T-helper 22 cell (primary cell): ENCODE results near the gene ABHD2.
"Not testable (repeated sequence)": the region's sequence is repeated elsewhere in the genome, so short reads cannot be mapped to it uniquely, and the experiment has no call there.

Experiments used
- DNase-seq: peaks from one replicate; pipeline ENCODE4 v3.0.0-alpha.2; 2020; ENCODE audit warnings: low read depth

The ABHD2 gene

DNA sequence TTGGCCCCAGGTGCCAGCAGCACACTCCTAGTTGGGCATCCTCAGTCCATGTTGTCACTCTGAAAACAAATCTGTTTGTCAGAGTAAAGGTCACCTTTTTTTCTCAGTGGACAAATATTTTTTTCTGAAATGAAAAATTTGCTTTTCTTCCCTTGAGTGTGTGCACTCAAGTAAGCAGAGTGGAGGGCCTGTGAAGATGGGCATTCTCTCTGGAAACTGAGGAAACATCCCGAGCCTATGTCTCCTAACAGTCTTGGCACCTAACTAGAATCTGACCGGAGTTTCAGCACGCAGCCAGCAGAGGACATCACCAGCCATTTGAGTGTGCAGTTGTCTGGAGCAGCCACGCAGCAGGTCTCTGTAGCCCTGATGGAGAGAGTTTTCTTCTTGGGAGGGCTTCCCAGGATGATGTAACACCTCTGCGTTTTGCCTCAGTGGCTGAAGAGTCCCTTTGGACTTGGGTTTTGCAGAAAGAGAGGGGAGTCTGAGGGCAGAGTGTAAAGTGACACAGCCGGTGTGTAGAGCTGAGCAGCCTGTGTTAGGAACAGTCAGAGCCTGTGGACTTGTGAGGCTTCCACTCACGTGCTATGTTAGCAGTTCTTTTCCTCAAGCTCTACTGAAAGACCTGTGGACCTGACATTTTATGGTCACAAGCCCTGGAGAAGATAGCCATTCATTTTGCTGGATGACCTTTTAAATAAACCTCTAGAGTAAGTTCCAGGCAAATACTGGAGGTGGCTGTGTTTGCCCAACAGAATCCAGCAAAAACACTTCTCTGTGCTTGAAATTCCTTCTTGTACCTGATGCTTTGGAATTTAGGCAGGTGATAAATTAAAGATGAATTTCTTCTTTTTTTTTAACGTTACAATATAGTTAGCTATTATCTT is 51.6 kb downstream of the ABHD2 start:
- DNase-seq, result no peak

DNA sequence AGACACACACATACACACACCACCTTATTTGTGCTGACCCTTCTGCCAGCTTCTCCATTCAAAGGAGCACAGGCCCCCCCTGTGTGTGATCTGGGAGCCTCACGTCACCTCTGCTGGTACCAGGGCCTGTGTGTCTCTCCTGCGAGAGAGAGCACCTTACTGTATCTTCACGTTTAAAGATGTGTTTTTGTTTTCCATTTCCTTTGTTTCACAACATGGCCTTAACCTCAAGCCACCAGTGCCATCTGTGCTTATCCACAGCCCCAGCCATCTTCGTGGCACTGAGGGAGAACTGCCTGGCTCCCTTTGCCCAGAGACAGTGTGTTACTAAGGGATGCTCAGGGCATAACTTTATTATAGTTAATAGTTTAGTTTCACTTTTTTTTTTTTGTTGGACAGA is 52.3 kb downstream of the ABHD2 start:
- DNase-seq, result no peak

DNA sequence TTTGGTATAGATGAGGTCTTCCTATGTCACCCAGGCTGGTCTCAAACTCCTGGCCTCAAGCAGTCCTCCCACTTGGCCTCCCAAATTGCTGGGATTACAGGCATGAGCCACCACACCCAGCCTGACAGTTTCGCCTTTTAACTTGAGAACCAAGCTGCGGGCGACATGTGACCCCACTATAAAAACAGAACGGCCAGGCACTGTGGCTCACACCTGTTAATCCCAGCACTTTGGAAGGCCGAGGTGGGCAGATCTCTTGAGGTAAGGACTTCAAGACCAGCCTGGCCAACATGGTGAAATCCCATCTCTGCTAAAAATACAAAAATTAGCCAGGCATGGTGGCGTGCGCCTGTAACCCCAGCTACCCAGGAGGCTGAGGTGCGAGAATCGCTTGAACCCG is 52.9 kb downstream of the ABHD2 start:
- DNase-seq, result not testable (repeated sequence)

DNA sequence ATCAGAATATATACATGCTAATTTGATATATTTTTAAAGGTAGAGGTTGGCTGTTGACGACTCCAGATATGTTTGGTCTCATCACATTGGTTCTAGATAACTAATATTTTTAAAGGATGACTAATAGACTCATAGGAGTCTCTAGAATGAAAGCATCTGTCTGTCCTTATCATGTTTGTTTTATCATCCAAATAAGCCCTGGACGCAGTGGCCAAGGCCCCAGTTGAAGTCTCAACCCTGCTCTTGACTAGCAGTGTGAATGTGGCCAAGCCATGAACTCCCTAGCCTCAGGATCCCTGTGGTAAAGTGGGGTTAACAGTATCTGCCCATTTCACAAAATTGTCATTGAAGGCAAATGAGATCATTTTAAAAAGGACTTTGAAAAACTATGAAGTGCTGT is 53.6 kb downstream of the ABHD2 start:
- DNase-seq, result no peak

DNA sequence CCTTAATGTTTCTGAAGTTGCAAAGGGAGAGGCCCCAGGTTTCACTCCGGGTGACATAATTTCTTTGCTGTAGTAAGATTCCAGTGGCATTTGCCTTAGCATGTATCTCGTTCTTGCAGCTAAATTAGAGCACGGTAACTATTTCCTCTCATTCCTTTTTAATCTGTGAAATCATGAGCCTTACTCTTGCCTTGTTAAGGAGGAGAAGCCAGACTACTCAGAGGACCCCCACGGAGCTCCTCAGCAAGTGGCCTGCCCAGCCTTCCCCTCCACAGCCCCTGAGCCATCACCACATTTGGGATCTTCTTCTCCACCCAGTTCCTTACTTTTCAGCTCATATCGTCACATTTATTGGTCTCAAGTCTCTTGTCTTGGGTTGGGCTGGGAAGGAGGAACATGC is 54.2 kb downstream of the ABHD2 start:
- no peak for DNase-seq

DNA sequence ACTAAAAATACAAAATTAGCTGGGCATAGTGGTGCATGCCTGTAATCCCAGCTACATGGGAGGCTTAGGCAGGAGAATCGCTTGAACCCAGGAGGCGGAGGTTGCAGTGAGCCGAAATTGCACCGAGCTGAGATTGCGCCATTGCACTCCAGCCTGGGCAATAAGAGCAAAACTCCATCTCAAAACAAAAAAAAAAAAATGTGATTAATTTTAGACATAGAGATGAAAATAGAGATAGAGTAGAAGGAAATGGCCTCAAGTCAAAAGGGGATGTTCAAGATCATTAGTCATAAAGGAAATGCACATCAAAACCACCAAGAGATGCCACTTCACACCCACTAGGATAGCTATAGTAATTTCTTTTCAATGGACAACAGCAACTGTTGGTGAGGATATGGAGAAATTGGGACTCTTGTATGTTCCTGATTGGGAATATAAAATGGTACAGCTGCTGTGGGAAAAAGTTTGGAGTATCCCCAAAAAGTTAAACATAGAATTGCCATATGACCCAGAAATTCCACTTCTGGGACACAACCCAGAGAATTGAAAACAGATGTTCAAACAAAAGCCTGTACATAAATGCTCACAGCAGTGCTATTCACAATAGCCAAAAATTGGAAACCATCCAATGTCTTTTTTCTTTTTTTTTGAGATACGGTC is 55.4 kb downstream of the ABHD2 start:
- no peak for DNase-seq

DNA sequence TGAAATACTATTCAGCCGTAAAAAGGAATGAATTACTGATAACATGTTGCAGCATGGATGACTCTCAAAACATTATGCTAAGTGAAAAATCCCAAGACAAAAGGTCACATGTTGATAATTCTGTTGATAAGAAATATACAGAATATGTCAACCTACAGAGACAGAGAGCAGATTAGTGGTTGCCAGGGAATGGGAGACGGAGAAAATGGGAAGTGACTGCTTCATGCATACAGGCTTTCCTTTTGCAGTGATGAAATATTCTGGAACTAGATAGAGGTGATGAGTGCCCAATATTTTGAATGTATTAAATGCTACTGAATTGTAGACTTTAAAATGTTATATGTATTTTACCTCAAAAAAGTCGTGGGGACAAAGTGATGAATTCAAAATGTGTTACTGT is 56.2 kb downstream of the ABHD2 start:
- DNase-seq, result no peak

DNA sequence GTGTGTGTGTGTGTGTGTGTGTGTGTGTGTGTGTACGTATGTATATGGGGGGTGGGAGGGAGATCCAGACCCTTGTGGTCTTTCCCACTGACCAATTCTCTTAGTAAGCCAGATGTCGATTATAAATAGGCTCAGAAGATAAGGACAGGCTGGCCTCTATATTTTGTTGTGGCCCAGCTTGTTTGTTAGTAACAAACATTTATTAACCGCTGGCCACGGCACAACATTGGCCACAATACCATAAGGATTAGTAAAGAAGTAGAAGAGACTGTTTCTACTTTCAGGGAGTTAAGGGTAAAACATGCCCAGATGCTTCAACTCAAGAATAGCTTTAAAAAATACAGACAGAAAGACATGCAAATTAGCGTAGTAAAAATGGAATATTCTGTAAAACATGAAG is 58.1 kb downstream of the ABHD2 start:
- DNase-seq, result no peak

DNA sequence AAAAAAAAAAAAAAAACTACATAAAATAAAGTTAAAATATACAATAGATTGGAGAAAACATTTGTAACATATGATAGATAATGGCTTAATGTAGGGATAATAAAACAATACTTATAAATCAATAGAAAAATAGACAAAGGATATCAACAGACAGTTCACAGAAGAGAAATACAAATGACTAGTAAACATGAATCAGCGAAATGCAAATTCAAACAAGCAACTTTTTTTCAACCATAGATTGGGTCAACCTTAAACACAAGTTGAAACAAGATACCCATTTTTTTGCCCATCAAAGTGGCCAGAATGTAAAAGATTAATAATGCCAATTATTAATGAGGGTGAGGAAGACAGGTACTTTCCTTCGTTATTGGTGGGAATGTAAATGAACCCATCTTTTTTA is 59.9 kb downstream of the ABHD2 start:
- no peak for DNase-seq

DNA sequence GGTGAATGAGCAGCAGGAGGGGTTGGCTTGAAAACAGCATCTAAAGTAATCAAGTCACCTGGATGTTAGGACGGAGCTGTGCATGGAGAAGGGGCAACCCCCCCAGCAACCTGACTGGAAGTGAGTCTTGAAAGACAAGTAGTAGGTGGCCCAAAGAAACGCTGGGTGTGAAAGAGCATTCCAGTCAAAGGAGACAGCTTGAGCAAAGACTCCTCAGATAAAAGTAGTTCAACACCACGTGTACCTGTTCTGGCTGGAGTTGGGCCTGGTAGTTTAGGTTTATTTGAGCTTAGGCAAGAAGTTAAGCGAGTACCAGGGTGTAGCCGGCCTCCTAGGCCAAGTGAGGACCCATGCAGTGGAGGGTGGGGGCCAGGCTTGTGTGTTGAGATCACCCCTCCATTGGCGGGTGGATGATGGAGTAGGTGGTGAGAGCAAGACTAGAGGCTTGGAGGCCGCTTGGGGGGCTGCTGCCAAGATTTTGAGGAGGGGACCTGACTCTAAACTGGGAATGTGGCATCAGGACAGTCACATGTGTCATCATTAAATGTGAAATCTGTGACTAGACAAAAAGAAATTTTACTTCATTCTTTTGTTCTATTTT is 61.3 kb downstream of the ABHD2 start:
- no peak for DNase-seq

DNA sequence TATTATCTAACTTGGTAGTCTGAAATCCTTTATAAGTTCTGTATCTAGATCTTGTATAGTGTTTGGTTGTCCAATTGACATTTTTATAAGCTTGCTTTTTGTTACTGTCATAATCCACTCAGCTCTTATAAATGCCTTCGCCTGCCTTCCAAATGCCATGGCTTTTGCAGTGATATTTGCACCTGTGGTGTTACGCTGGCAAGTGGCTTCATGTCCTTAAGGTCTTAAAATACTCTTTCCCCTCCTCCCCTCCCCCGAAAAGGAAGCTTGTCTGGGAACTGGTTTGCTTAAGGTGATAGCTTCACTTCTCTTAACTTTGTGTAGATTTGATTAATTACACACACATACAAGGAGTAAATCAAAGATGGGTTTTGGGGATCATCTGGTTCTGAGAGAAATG is 62.0 kb downstream of the ABHD2 start:
- no peak for DNase-seq

DNA sequence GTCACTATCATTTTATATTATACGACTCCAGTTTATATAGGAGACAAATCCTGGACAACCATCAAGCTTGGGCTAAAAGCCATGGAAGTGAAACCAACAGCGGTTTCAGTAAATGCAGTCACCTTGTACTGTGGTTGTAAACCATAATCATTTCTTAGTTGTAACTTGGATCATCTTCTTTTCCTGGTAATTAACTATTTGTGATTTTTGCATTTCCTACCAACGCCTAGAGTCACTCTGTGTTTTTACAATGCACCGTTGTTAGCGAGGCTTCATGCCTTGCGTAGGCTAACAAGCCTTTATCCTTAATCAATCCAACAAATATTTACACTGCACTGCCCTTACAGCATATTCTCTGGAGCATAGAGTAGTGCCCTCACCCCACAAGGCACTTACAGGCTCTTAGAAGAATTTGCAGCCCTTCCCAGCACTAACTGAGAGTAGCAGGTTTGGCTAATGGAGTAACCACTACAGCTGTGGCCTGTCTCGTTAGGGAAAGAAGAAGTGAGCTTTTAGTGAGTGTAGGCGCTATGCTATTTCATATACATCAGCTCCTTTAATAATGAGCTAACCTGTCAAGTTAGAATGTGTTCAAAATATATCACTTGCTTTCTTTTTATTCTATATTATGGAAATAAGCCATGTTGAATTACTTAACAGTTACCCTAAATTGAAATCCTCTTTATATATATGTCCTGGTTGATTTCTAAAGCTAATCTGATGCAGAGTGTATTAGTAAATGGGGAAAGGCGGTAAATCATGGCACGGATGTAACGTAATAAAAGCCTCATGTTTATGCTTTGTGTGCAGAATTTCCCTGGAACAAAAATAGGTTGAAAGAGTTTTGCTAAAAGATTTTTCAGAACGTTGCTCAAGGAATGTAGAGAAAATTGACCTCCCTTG is 62.8 kb downstream of the ABHD2 start:
- DNase-seq, result no peak

DNA sequence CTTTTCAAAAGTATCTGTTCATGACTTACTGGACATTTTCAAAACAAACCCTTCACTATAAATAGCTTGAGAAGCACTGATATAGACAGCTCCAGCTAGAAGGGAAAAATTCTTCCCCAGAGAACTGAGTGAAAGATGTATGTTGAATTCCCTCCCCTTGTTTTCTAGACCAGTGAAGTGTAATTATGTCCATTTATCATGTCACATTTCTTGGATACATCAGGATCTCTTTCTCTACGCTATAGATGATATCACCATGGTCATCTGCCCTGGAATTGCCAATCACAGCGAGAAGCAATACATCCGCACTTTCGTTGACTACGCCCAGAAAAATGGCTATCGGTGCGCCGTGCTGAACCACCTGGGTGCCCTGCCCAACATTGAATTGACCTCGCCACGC is 66.9 kb downstream of the ABHD2 start:
- no peak for DNase-seq

DNA sequence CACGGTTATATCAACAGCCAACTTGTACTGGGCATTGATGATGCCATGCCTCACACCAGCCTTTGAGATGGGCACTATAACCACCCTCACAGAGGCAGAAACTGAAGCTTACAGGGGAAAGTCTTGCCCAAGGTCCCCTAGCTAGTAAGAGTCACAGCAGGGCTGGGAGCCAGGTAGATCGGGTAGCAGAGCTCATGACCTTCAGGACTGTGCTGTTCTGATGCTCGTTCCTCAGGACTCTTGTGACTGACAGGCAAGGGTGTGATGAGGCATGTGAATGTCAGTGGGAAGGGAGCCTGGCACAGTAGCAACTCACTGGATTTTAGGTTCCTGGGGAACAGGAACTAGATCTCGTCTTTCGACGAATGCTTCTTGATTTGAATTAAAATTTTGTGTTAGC is 67.4 kb downstream of the ABHD2 start:
- no peak for DNase-seq

DNA sequence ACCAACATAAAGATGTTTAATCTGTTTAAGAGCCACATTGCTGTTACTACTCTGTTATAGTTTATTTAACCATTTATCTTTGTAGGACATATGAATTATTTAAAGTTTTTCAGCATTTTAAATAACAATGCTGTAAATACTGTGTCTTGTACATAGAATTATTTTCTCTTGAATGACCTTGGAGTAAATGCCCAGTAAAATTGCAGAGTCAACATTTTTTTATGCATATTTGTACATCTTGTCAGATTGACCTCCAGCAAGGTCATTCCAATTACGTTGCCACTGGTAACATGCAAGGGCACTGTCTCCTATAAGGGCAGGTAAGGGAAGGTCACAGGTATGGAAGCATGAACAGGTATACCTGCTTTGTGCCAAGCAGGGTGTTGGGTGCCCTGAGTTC is 68.8 kb downstream of the ABHD2 start:
- no peak for DNase-seq

DNA sequence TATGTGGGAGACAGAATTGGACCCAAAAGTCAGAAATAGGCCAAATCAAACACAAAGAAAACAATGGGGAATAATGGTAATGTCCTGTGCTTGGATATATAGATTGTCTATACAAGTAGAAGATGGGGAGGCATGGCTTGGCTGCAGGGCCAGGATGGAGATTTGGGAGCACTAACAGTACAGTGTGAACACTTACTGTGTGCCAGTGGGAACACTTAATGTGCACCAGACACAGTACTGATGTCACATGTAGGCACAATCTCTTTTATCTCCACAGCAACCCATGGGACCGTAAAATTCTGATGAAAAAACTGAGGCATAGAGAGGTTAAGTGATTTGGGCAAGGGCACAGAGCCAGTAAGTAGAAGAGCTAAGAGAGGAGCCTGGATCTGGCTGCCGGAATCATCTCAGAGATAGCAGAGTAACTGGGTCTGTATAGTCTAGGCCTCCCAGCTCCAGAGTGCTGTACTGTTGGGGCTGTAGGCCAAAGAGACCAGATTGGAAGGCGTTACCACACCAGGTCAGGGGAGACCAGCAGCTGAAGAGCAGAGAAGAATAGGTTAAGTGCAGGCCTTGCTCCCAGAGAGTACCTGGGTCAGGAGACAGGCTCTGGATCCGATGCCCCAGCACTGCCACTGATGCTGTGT is 69.8 kb downstream of the ABHD2 start:
- DNase-seq, result no peak

DNA sequence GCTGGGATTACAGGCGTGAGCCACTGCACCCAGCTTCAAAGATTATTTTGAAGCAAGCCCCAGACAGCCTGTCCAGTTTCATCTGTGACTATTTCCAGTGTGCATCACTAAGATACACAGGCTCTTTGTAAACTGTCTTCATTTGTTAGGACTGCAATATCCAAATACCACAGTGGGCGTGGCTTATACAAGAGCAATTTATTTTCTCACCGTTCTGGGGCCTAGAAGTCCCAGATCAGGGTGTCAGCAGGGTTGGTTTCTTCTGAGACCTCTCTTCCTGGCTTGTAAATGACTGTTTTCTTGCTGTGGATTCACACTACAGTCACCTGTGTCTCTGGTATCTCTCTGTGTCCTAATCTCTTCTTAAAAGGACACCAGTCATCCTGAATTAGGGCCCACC is 73.4 kb downstream of the ABHD2 start:
- no peak for DNase-seq

DNA sequence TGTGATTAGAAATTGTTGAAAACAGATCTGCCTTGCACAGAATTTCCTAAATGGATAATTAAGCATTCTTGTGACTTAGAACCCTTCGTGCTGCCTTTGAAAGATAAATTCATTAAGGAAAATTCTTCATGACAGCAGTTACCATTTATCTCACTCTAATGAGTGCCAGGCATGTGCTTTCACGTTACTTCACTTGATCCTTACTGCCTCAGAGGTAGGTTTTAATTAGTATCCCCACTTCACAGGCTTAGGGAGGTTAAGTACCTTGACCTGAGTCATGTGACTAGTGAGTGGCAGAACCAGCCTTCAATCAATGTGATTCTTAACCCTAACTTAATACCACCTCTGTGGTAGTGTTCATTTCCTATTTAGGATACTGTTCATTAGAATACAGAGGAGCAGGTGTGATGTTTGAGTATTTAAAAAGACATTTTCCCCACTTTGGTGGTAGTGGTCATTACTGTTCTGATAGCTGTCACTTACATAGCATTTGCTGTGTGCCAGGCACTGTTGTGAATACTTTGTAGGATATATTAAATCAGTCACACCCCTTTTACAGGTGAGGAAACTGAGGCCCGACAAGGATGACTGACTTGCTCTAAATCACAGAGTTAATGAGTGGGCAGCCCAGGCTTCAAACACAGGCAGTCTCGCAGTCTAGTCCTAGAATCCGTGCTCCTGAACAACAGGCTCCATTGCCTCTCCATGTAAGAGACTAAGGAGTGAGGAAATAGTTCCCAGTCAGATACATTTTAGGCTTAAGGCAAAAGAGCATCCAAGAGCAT is 75.2 kb downstream of the ABHD2 start:
- DNase-seq, result no peak

DNA sequence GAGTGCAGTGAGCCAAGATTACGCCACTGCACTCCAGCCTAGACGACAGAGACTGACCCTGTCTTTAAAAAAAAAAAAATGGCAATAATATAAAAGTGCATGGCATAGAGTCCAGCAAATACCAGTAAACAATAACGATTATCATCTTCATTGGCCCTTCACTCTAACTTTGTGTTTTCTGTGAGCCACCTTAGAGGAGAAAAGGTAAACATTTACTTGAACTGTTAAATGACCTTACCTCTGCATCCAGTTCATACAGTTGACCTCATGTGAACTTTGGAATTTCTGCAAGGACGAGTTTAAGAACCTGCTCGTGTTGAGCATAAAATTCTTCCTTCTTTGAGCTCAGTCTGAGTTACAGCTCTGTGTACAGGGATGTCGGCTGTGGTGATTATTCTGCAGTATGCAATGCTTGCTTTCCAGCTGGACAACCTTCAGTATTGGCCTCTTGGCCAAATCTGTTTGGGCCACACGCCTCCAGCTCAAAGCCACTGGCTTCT is 76.5 kb downstream of the ABHD2 start:
- no peak for DNase-seq

DNA sequence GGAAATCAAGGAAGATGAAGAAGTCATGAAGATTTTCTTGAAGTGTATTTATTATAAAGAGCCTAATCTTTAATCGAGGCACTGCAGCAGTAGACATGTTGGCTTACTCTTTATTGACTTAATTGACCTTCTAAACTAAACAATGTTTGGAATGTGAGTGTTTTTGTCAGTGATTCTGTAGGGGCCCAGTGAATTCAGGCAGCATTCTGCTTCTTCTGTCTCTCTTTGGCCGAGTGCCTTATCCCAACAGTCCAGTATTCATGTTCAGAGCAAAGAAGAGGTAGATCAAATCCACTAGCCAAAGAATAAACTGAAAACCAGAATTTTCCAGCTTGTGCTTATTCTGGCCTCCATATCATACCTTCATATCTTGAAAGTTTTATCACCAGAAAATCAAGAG is 77.4 kb downstream of the ABHD2 start:
- no peak for DNase-seq
